Measurements from ENCODE around the gene CAPN12. TPM values are rescaled to one million over a fixed set of nuclear protein-coding genes. Genes with fewer than 3 reads are reported as not detected.

CAPN12 gene
- total RNA-seq, 1 donor from 2014 or later, result 1.3 TPM

DNA sequence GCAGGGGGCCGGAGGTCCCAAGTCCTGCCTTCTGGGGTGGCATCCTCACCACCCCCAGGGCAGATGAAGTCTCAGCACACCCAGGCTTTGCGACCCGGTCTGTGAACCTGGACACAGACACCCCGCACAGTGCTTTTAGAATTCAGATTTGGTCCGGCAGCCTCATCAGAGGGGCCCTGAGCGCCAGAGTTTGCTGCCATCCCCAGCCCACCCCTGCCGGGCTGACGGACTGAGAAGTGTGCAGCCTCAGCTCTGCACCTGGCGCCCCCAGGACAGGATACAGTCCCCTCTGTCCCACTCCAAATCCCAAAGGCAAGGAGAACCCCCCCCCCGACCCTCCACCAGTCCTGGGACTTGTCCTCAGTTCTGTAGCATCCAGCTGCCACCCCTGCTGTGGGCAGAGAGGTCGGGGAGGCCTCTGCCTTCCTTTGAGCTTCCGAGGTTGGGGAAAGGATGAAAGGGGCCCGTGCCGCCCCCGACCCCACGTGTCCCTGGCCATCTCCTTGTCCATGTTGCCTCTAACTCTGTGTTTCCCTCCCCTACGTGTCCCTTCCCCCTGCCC is 16.9 kb downstream of the CAPN12 start:
- H3K27me3 ChIP-seq (ENCODE audit: control insufficient read depth, insufficient read depth, low read length), result no peaks in the 10 kb centered on the region
- no peak for DNase-seq (ENCODE audit: low read depth)
- TF ChIP-seq, protein P1, sequence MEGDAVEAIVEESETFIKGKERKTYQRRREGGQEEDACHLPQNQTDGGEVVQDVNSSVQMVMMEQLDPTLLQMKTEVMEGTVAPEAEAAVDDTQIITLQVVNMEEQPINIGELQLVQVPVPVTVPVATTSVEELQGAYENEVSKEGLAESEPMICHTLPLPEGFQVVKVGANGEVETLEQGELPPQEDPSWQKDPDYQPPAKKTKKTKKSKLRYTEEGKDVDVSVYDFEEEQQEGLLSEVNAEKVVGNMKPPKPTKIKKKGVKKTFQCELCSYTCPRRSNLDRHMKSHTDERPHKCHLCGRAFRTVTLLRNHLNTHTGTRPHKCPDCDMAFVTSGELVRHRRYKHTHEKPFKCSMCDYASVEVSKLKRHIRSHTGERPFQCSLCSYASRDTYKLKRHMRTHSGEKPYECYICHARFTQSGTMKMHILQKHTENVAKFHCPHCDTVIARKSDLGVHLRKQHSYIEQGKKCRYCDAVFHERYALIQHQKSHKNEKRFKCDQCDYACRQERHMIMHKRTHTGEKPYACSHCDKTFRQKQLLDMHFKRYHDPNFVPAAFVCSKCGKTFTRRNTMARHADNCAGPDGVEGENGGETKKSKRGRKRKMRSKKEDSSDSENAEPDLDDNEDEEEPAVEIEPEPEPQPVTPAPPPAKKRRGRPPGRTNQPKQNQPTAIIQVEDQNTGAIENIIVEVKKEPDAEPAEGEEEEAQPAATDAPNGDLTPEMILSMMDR (IDR thresholded peaks at IDR 0.05; ENCODE audit: insufficient read depth, low read length, poor library complexity, severe bottlenecking), result no peak
- peaks cover 13% of the 10 kb centered on the region for H3K36me3 ChIP-seq (ENCODE audit: control insufficient read depth, insufficient read depth, low read length)
- no peak overlapping the region for H3K4me3 ChIP-seq (ENCODE audit: low read depth, low read length)

DNA sequence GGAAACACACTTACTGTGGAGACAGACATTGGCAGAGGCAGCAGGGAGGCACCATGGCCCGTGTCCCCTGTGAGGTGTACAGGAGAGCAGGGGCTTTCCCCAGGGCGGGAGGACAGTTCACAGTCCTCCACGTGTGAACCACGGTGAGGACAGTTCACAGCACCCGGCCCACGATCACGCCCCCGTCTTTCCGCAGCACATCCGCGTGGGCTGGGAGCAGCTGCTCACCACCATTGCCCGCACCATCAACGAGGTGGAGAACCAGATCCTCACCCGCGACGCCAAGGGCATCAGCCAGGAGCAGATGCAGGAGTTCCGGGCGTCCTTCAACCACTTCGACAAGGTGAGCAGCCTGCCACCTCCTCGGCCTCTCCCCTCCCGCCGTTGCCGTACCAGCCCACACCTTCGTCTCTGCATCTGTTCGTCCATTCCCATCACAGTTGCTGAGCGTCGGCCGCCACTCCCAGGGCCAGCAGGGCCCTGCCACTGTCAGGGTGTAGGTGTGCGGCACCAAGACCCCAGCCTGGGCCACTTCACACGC is 17.4 kb downstream of the CAPN12 start:
- H3K36me3 ChIP-seq (ENCODE audit: control insufficient read depth, insufficient read depth, low read length), result peaks cover 13% of the 10 kb centered on the region
- DNase-seq (ENCODE audit: low read depth), result no peak
- TF ChIP-seq, protein P1 (IDR thresholded peaks at IDR 0.05; ENCODE audit: insufficient read depth, low read length, poor library complexity, severe bottlenecking), result no peak
- H3K4me3 ChIP-seq (ENCODE audit: low read depth, low read length), result no peak overlapping the region
- no peaks in the 10 kb centered on the region for H3K27me3 ChIP-seq (ENCODE audit: control insufficient read depth, insufficient read depth, low read length)

DNA sequence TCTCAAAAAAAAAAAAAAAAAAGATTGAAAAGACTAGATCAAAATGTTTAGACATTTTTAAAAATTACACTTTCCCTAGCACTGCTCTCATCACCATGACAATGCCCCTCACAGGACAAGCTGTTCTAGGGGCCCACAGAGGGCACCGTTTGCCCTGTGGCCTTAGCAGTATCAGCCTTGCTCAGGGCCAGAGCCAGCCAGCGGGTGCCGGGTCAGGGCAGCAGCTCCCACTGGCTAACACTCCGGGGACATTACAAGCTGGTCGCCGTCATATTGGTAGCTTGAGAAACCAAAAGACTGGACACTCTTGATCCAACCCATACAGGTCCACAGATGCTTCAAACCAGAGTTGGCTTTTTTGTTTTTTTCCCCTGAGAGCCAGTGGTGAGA is 18.0 kb downstream of the CAPN12 start:
- peaks cover 15% of the 10 kb centered on the region for H3K36me3 ChIP-seq (ENCODE audit: control insufficient read depth, insufficient read depth, low read length)
- TF ChIP-seq, protein P1 (IDR thresholded peaks at IDR 0.05; ENCODE audit: insufficient read depth, low read length, poor library complexity, severe bottlenecking), result no peak
- no peaks in the 10 kb centered on the region for H3K27me3 ChIP-seq (ENCODE audit: control insufficient read depth, insufficient read depth, low read length)
- no peak for DNase-seq (ENCODE audit: low read depth)
- no peak overlapping the region for H3K4me3 ChIP-seq (ENCODE audit: low read depth, low read length)

DNA sequence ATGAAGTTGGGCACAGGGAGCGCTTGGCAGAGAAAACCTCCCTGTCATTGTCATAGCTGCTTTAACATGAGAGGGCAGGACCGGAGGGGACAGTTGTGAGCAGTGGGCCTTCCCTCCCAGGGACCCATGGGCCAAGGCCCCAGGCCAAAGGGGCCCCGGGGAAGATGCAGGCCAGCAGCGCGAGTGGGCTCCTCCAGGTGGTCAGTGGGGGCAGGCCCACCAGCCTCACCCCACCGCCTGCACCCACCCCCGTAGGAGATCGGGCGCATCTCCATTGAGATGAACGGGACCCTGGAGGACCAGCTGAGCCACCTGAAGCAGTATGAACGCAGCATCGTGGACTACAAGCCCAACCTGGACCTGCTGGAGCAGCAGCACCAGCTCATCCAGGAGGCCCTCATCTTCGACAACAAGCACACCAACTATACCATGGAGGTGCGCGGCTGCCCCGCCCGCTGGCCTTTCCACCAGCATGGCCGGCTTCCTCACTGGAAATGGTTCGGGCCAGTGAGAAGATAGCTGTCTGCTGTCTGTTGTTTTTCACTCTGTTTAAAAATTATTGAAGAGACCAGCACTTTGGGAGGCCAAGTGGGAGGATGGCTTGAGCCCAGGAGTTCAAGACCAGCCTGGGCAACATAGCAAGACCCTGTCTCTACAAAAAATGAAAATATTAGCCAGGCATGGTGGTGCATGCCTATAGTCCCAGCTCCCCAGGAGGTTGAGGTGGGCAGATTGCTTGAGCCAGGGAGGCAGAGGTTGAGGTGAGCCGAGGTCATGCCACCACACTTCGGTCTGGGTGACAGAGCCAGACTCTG is 18.6 kb downstream of the CAPN12 start:
- Histone ChIP-seq H3K27me3 (ENCODE audit: control insufficient read depth, insufficient read depth, low read length) (no peaks in the 10 kb centered on the region), H3K36me3 (ENCODE audit: control insufficient read depth, insufficient read depth, low read length) (peaks cover 15% of the 10 kb centered on the region), H3K4me3 (ENCODE audit: low read depth, low read length) (no peak overlapping the region)
- no peak for DNase-seq (ENCODE audit: low read depth)
- TF ChIP-seq, protein P1 (IDR thresholded peaks at IDR 0.05; ENCODE audit: insufficient read depth, low read length, poor library complexity, severe bottlenecking), result no peak

DNA sequence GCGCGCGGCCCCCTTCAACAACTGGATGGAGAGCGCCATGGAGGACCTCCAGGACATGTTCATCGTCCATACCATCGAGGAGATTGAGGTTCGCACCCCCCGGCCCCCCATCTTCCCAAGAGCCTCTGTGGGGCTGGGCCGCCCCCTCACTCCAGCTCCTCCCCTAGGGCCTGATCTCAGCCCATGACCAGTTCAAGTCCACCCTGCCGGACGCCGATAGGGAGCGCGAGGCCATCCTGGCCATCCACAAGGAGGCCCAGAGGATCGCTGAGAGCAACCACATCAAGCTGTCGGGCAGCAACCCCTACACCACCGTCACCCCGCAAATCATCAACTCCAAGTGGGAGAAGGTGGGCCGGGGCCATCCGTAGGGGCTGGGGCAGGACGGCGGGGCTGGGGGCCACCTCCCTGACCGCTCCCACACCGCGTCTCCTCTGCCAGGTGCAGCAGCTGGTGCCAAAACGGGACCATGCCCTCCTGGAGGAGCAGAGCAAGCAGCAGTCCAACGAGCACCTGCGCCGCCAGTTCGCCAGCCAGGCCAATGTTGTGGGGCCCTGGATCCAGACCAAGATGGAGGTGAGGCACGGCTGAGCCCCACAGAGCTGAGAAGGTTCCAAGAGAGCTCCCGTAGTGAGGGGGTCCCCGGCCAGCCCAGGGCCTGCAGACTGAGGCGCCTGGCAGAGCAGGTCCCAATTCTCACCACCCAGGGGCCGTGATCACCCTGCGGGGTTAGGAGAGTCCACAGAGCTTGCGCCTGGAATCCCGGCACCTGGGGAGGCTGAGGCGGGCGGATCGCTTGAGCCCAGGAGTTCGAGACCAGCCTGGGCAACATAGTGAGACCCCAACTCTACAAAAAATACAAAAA is 20.1 kb downstream of the CAPN12 start:
- Histone ChIP-seq H3K36me3 (ENCODE audit: control insufficient read depth, insufficient read depth, low read length) (peaks cover 14% of the 10 kb centered on the region), H3K4me3 (ENCODE audit: low read depth, low read length) (no peak overlapping the region), H3K27me3 (ENCODE audit: control insufficient read depth, insufficient read depth, low read length) (no peaks in the 10 kb centered on the region)
- TF ChIP-seq, protein P1 (IDR thresholded peaks at IDR 0.05; ENCODE audit: insufficient read depth, low read length, poor library complexity, severe bottlenecking), result no peak
- DNase-seq (ENCODE audit: low read depth), result no peak
